PFSK-1 (cell line): Measurements from ENCODE around the gene KHK.

Experiments used
- FOXP2 ChIP-seq: optimal IDR thresholded peaks from 2 replicates; pipeline ENCODE3; 2011; ENCODE audit warnings: borderline replicate concordance, control low read depth, inconsistent platforms; ENCODE audit not compliant: insufficient read depth; ENCODE audit errors: extremely low read length, extremely low read depth
- POLR2AphosphoS5 ChIP-seq: IDR thresholded peaks from 2 replicates; pipeline ENCODE4 v1.6.1; 2012; ENCODE audit warnings: low read depth, mild to moderate bottlenecking, control low read depth, low read length, moderate library complexity
- REST ChIP-seq, 2 experiments: IDR thresholded peaks; 2 replicates each; pipeline versions ENCODE4 v1.6.1 to v1.8.0; 2011 to 2012; ENCODE audit warnings: low read depth in 2 of 2, low read length in 2 of 2, control low read depth in 1 of 2, inconsistent platforms in 1 of 2, mild to moderate bottlenecking in 1 of 2, moderate library complexity in 1 of 2; ENCODE audit not compliant: insufficient read depth in 1 of 2
- SIN3A ChIP-seq: IDR thresholded peaks from 2 replicates; pipeline ENCODE4 v1.6.1; 2012; ENCODE audit warnings: mild to moderate bottlenecking, low read length, moderate library complexity, borderline replicate concordance; ENCODE audit not compliant: insufficient read depth
- TAF1 ChIP-seq: IDR thresholded peaks from 2 replicates; pipeline ENCODE4 v1.6.1; 2012; ENCODE audit warnings: low read length, control low read depth, borderline replicate concordance; ENCODE audit not compliant: insufficient read depth

Gene KHK

DNA sequence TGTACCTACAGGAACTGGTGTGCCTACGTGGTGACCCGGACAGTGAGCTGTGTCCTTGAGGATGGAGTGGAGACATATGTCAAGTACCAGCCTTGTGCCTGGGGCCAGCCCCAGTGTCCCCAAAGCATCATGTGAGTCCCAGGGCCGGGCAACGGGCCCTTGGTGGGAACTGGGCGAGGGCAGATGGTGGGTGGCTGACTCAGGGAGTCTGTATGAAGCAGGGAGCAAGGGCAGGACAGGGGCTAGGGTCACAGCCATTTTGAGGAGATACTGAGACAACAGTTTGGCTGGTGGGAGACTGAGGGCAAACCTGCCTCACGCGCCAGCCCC is 6.5 kb upstream of the KHK start:
- TF ChIP-seq REST (IDR thresholded peaks at IDR 0.05; ENCODE audit: insufficient read depth in 1 of 2, low read depth in 2 of 2, low read length in 2 of 2) = no peak
- TF ChIP-seq TAF1 = no peak
- TF ChIP-seq SIN3A = no peak
- no peak for TF ChIP-seq FOXP2
- no peak for TF ChIP-seq POLR2AphosphoS5

GRCh38 chr2:27080603-27080936 is 6.0 kb upstream of the KHK start:
- TF ChIP-seq TAF1 (no peak), POLR2AphosphoS5 (no peak), SIN3A (no peak), FOXP2 (no peak), REST (IDR thresholded peaks at IDR 0.05; ENCODE audit: insufficient read depth in 1 of 2, low read depth in 2 of 2, low read length in 2 of 2) (no peak)

DNA sequence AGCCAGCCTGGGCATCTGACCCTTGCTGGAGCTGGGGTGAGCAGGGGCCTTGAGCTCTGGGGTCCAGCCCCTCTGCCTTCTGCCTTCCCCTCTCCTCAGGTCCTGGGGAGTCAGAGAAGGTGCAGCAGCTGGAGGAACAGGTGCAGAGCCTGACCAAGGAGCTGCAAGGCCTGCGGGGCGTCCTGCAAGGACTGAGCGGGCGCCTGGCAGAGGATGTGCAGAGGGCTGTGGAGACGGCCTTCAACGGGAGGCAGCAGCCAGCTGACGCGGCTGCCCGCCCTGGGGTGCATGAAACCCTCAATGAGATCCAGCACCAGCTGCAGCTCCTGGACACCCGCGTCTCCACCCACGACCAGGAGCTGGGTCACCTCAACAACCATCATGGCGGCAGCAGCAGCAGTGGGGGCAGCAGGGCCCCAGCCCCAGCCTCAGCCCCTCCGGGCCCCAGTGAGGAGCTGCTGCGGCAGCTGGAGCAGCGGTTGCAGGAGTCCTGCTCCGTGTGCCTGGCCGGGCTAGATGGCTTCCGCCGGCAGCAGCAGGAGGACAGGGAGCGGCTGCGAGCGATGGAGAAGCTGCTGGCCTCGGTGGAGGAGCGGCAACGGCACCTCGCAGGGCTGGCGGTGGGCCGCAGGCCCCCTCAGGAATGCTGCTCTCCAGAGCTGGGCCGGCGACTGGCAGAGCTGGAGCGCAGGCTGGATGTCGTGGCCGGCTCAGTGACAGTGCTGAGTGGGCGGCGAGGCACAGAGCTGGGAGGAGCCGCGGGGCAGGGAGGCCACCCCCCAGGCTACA is 4.4 kb upstream of the KHK start:
- TF ChIP-seq POLR2AphosphoS5 (no peak), FOXP2 (no peak), REST (IDR thresholded peaks at IDR 0.05; ENCODE audit: insufficient read depth in 1 of 2, low read depth in 2 of 2, low read length in 2 of 2) (no peak), TAF1 (no peak), SIN3A (no peak)

DNA sequence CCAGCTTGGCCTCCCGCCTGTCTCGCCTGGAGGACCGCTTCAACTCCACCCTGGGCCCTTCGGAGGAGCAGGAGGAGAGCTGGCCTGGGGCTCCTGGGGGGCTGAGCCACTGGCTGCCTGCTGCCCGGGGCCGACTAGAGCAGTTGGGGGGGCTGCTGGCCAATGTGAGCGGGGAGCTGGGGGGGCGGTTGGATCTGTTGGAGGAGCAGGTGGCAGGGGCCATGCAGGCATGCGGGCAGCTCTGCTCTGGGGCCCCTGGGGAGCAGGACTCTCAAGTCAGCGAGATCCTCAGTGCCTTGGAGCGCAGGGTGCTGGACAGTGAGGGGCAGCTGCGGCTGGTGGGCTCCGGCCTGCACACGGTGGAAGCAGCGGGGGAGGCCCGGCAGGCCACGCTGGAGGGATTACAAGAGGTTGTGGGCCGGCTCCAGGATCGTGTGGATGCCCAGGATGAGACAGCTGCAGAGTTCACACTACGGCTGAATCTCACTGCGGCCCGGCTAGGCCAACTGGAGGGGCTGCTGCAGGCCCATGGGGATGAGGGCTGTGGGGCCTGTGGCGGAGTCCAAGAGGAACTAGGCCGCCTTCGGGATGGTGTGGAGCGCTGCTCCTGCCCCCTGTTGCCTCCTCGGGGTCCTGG is 3.7 kb upstream of the KHK start:
- TF ChIP-seq FOXP2 (no peak), POLR2AphosphoS5 (no peak), REST (IDR thresholded peaks at IDR 0.05; ENCODE audit: insufficient read depth in 1 of 2, low read depth in 2 of 2, low read length in 2 of 2) (no peak), TAF1 (no peak), SIN3A (no peak)
